IMR-90 (cell line): Measurements from ENCODE around the gene SEC22A. TPM values are rescaled to one million over a fixed set of nuclear protein-coding genes. Genes with fewer than 3 reads are reported as not detected.

Experiments
- ATAC-seq: fragments of 200-7000 bp; cut with Tn5 transposase; 2 replicates; pipeline ENCODE4 v1.9.1; 2020; ENCODE audit warnings: low read depth, mild to moderate bottlenecking, moderate library complexity
- BruUV-seq: library from RNA; stranded (reverse); fragments of 400-500 nt; replicated peaks from 2 replicates; lab custom pipeline; 2021; lab: Mats Ljungman, UMichigan
- CTCF ChIA-PET: fragments of 300-600 bp; formaldehyde crosslinking; extraction: SDS; loops from one replicate; lab custom pipeline; 2021; ENCODE audit warnings: antibody characterized with exemption; lab: Yijun Ruan, JAX
- POLR2A ChIA-PET: fragments of 300-600 bp; sonication (Branson Sonifier 250); formaldehyde crosslinking; loops from one replicate; lab custom pipeline; 2022; ENCODE audit warnings: antibody characterized with exemption; ENCODE audit not compliant: unreplicated experiment; lab: Charles Lee
- DNase-seq: peaks from one replicate; pipeline ENCODE4 v3.0.0; 2013
- H2AFZ ChIP-seq: replicated peaks from 2 replicates; pipeline ENCODE3; 2013; ENCODE audit warnings: low read length, mild to moderate bottlenecking; ENCODE audit not compliant: poor library complexity
- H2AK5ac ChIP-seq: 2 replicates; pipeline ENCODE4 v1.6.1; 2013; ENCODE audit warnings: low read depth, low read length, inconsistent platforms
- H2AK9ac ChIP-seq: replicated peaks from 2 replicates; pipeline ENCODE3; 2013; ENCODE audit warnings: mild to moderate bottlenecking, low read depth, low read length, moderate library complexity; ENCODE audit not compliant: poor library complexity
- H2BK120ac ChIP-seq: 2 replicates; pipeline ENCODE4 v1.6.1; 2013; ENCODE audit warnings: low read depth, low read length, inconsistent platforms
- H2BK15ac ChIP-seq: 3 replicates; pipeline ENCODE4 v1.6.1; 2013; ENCODE audit warnings: low read depth, low read length, inconsistent platforms
- H2BK20ac ChIP-seq: 2 replicates; pipeline ENCODE4 v1.6.1; 2013; ENCODE audit warnings: low read depth, mild to moderate bottlenecking, inconsistent platforms, low read length, moderate library complexity
- H2BK5ac ChIP-seq: 2 replicates; pipeline ENCODE4 v1.6.1; 2013; ENCODE audit warnings: mild to moderate bottlenecking, low read depth, low read length, inconsistent platforms; ENCODE audit not compliant: poor library complexity, severe bottlenecking
- H3K14ac ChIP-seq: replicated peaks from 2 replicates; pipeline ENCODE4 v1.6.1; 2013; ENCODE audit warnings: low read depth, low read length, inconsistent platforms
- H3K18ac ChIP-seq: 2 replicates; pipeline ENCODE4 v1.6.1; 2013; ENCODE audit warnings: low read depth, low read length, control low read depth
- H3K23ac ChIP-seq: 2 replicates; pipeline ENCODE4 v1.6.1; 2013; ENCODE audit warnings: low read depth, low read length, inconsistent platforms
- H3K27ac ChIP-seq: 2 replicates; pipeline ENCODE4 v1.5.1; 2013; ENCODE audit warnings: mild to moderate bottlenecking, control low read depth, low read length; ENCODE audit not compliant: insufficient read depth
- H3K27me3 ChIP-seq: 2 replicates; pipeline ENCODE4 v1.6.1; 2013; ENCODE audit warnings: low read length; ENCODE audit not compliant: control insufficient read depth, insufficient read depth
- H3K36me3 ChIP-seq: 2 replicates; pipeline ENCODE4 v1.6.1; 2013; ENCODE audit warnings: low read length, mixed read lengths; ENCODE audit not compliant: control insufficient read depth, insufficient read depth
- H3K4ac ChIP-seq: 2 replicates; pipeline ENCODE4 v1.6.1; 2013; ENCODE audit warnings: low read depth, low read length, inconsistent platforms
- H3K4me1 ChIP-seq: 2 replicates; pipeline ENCODE4 v1.6.1; 2013; ENCODE audit warnings: low read length, mixed read lengths; ENCODE audit not compliant: control insufficient read depth, insufficient read depth
- H3K4me2 ChIP-seq: 2 replicates; pipeline ENCODE4 v1.6.1; 2013; ENCODE audit warnings: low read depth, mild to moderate bottlenecking, control low read depth, low read length, moderate library complexity
- H3K4me3 ChIP-seq: 2 replicates; pipeline ENCODE4 v1.5.1; 2013; ENCODE audit warnings: low read depth, mild to moderate bottlenecking, control low read depth, low read length, moderate library complexity; ENCODE audit not compliant: insufficient read depth
- H3K56ac ChIP-seq: 2 replicates; pipeline ENCODE4 v1.6.1; 2013; ENCODE audit warnings: low read length, inconsistent platforms; ENCODE audit not compliant: insufficient read depth; ENCODE audit errors: extremely low read depth
- H3K79me1 ChIP-seq, 2 experiments: 2 replicates each; pipeline ENCODE4 v1.6.1; 2013; ENCODE audit warnings: low read length in 2 of 2, inconsistent platforms in 1 of 2, low read depth in 1 of 2
- H3K9ac ChIP-seq: 2 replicates; pipeline ENCODE4 v1.6.1; 2013; ENCODE audit warnings: low read depth, low read length, control low read depth
- H3K9me1 ChIP-seq: 2 replicates; pipeline ENCODE4 v1.6.1; 2013; ENCODE audit warnings: low read length, inconsistent platforms; ENCODE audit not compliant: insufficient read depth
- H3K9me3 ChIP-seq: 2 replicates; pipeline ENCODE4 v1.6.1; 2013; ENCODE audit warnings: low read length; ENCODE audit not compliant: control insufficient read depth, insufficient read depth
- H4K20me1 ChIP-seq: 2 replicates; pipeline ENCODE4 v1.6.1; 2013; ENCODE audit warnings: low read length, inconsistent platforms; ENCODE audit not compliant: insufficient read depth
- H4K5ac ChIP-seq: 2 replicates; pipeline ENCODE4 v1.6.1; 2013; ENCODE audit warnings: mild to moderate bottlenecking, low read depth, low read length, control low read depth
- H4K8ac ChIP-seq, 2 experiments: 2 replicates each; pipeline ENCODE4 v1.6.1; 2013; ENCODE audit warnings: low read depth in 2 of 2, low read length in 2 of 2, control low read depth in 1 of 2, inconsistent platforms in 1 of 2
- H4K91ac ChIP-seq: 2 replicates; pipeline ENCODE4 v1.6.1; 2013; ENCODE audit warnings: low read depth, low read length, inconsistent platforms; ENCODE audit not compliant: insufficient read depth
- FOS ChIP-seq: fragments of 150-350 bp; IDR thresholded peaks from 2 replicates; pipeline ENCODE4 v1.6.1; 2016; ENCODE audit warnings: low read depth, low read length
- MAFK ChIP-seq: IDR thresholded peaks from 2 replicates; pipeline ENCODE4 v1.6.1; 2012; ENCODE audit warnings: low read depth, low read length, improper control_type of control experiment
- MXI1 ChIP-seq: IDR thresholded peaks from 2 replicates; pipeline ENCODE4 v1.6.1; 2012; ENCODE audit warnings: low read depth, mild to moderate bottlenecking, low read length, moderate library complexity, borderline replicate concordance
- NFE2L2 ChIP-seq: fragments of 150-350 bp; IDR thresholded peaks from 2 replicates; pipeline ENCODE4 v1.6.1; 2016; ENCODE audit warnings: low read depth, mild to moderate bottlenecking, low read length
- RCOR1 ChIP-seq: IDR thresholded peaks from 2 replicates; pipeline ENCODE4 v1.6.1; 2012; ENCODE audit warnings: mild to moderate bottlenecking, low read length, improper control_type of control experiment; ENCODE audit not compliant: insufficient replicate concordance
- WGBS, 2 experiments: methylation state at CpG; one replicate each; pipeline versions ENCODE4 v1.1.5 to v1.1.7; 2013; ENCODE audit warnings: missing lambda C conversion rate in 2 of 2; ENCODE audit not compliant: insufficient read length in 1 of 2; ENCODE audit errors: extremely low coverage in 2 of 2; 5-methylcytosine and 5-hydroxymethylcytosine counted together
- dilution Hi-C: fragments of 300-500 bp; cut with HindIII; formaldehyde crosslinking; loops from one replicate; pipeline ENCODE4 v1.14.3; 2018; ENCODE audit warnings: low sequenced_read_pairs; ENCODE audit not compliant: unreplicated experiment
- in situ Hi-C: fragments of 300-500 bp; cut with MboI; formaldehyde crosslinking; loops from 3 replicates; pipeline ENCODE4 v1.14.3; 2019; ENCODE audit warnings: low sequenced_read_pairs, inconsistent platforms, mixed read lengths
- intact Hi-C: fragments of 100-400 bp; cut with micrococcal nuclease; formaldehyde crosslinking; loops from 2 replicates; pipeline ENCODE4 v1.10.0; 2022
- microRNA-seq, 2 experiments: library from miRNA; stranded (forward) in 1 of 2; unstranded in 1 of 2; fragments of 10-50 nt in 1 of 2; fragments of <30 nt in 1 of 2; gene quantifications in 1 of 2; microRNA quantifications in 1 of 2; one replicate each; pipeline versions ENCODE3 to v1.1.0; 2013 to 2020; ENCODE audit not compliant: insufficient read depth in 1 of 2, insufficient read length in 1 of 2, unreplicated experiment in 1 of 2
- polyA plus RNA-seq, 3 experiments: library from polyadenylated mRNA; depleted of rRNA; stranded (reverse); fragments of >200 nt; gene quantifications; 2 replicates each; pipeline ENCODE4 v1.2.3, GENCODE V29; 2012; ENCODE audit warnings: low replicate concordance in 1 of 3
- total RNA-seq: library from RNA; depleted of rRNA; stranded (reverse); fragments of >200 nt; gene quantifications from 2 replicates; pipeline ENCODE4 v1.2.3, GENCODE V29; 2012; rRNA removed
- TF ChIP-seq, protein P1 (sequence below): fragments of 150-350 bp; IDR thresholded peaks from 2 replicates; pipeline ENCODE4 v1.6.1; 2016; ENCODE audit warnings: low read depth, mild to moderate bottlenecking, low read length, moderate library complexity, borderline replicate concordance

Gene SEC22A
- total and polyA plus RNA-seq, 2 of the 4 experiments (the other 2 are of a cell fraction): 17.5 to 36.0 TPM

DNA sequence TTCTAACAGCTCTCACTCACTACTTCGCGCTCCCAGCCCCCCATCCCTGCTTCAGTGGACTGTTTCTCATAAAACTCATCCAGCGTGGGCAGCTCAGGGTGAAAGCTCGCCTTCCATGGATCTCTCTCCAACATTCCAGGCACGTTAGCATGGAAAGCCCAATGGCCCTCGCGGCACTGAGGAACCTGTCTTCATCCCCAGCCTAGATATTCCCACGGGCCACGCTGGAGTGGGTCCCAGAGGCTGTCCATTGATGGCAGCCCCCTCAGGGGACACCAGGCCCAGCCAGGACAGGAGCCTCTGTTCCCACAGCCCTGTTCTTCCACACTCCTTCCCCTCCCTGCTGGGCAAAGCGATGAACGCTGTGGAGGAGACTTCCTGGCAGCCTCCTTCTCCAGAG, 121.1 kb downstream of the SEC22A start:
- Histone ChIP-seq H3K56ac (no peak overlapping the region), H4K20me1 (no peaks in the 10 kb centered on the region), H3K9me3 (no peaks in the 10 kb centered on the region), H2AFZ (no peak overlapping the region), H3K4me3 (no peak overlapping the region), H3K4me1 (no peaks in the 10 kb centered on the region), H3K4ac (no peak overlapping the region), H3K23ac (no peak overlapping the region), H3K36me3 (no peaks in the 10 kb centered on the region), H3K9ac (no peak overlapping the region), H2AK5ac (no peak overlapping the region), H3K4me2 (no peak overlapping the region), H2BK20ac (no peak overlapping the region), H2BK120ac (no peak overlapping the region), H3K27me3 (peaks cover 79% of the 10 kb centered on the region), H4K5ac (no peak overlapping the region), H3K18ac (no peak overlapping the region), H3K79me1 (no peaks in the 10 kb centered on the region), H4K91ac (no peak overlapping the region), H3K27ac (no peak overlapping the region), H3K9me1 (no peaks in the 10 kb centered on the region; the same call in 1 of the 2 replicates), H2BK15ac (no peak overlapping the region), H2BK5ac (no peak overlapping the region), H2AK9ac (no peak overlapping the region), H3K14ac (no peak overlapping the region), H4K8ac (no peak overlapping the region)
- BruUV-seq: no TSS peak
- in situ Hi-C loops (no loop called here), intact Hi-C loops (no loop called here), dilution Hi-C loops (no loop called here)
- ATAC-seq: no peak
- TF ChIP-seq MAFK: no peak
- TF ChIP-seq RCOR1: no peak
- TF ChIP-seq MXI1: no peak
- TF ChIP-seq, protein P1, sequence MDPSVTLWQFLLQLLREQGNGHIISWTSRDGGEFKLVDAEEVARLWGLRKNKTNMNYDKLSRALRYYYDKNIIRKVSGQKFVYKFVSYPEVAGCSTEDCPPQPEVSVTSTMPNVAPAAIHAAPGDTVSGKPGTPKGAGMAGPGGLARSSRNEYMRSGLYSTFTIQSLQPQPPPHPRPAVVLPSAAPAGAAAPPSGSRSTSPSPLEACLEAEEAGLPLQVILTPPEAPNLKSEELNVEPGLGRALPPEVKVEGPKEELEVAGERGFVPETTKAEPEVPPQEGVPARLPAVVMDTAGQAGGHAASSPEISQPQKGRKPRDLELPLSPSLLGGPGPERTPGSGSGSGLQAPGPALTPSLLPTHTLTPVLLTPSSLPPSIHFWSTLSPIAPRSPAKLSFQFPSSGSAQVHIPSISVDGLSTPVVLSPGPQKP: no peak
- TF ChIP-seq NFE2L2: no peak
- TF ChIP-seq FOS: no peak
- CTCF ChIA-PET: no interaction called here
- POLR2A ChIA-PET: no interaction called here
- 65% methylated on average over 6 of the region's 11 CpGs; no CpG with 5 or more reads in 1 of the 2 experiments for WGBS, 2 experiments
- no peak for DNase-seq

Small RNAs within 50 kb of the gene (microRNA-seq; reads per million reads assigned to microRNA genes)
- not detected for gene MIR7110 (ENCODE audit: unreplicated experiment)

Other genes starting within 250 kb of the SEC22A start
- gene SEMA5B, start 174.2 kb upstream of the SEC22A start, total RNA-seq: not detected in 2 replicates
- gene SEMA5B, start 174.2 kb upstream of the SEC22A start, polyA plus RNA-seq (2012; rRNA removed): not detected in 2 replicates
- gene PDIA5, start 134.9 kb upstream of the SEC22A start, total RNA-seq: 19.4 and 21.4 TPM in 2 replicates
- gene PDIA5, start 134.9 kb upstream of the SEC22A start, polyA plus RNA-seq (2012; rRNA removed): 37.7 and 42.0 TPM in 2 replicates
- 0.18 and 0.56 TPM in 2 replicates for gene ADCY5, start 247.1 kb downstream of the SEC22A start, total RNA-seq
- 0.14 and 0.53 TPM in 2 replicates for gene ADCY5, start 247.1 kb downstream of the SEC22A start, polyA plus RNA-seq (2012; rRNA removed)